K562 (cell line): ENCODE measurements around the gene ACTN1. TPM values are rescaled to one million over a fixed set of nuclear protein-coding genes. Genes with fewer than 3 reads are reported as not detected.
A peak's percentile ranks its signal among the peaks of the same experiment; 100 is the strongest.

Source experiments
- ATAC-seq: fragments of 200-7000 bp; cut with Tn5 transposase; 3 replicates; pipeline ENCODE4 v1.9.1; 2020; ENCODE audit warnings: moderate library complexity
- BruUV-seq: library from RNA; stranded (reverse); fragments of 400-500 nt; replicated peaks from 2 replicates; lab custom pipeline; 2021; lab: Mats Ljungman, UMichigan
- CTCF ChIA-PET: fragments of 300-600 bp; formaldehyde crosslinking; extraction: SDS; loops from one replicate; lab custom pipeline; 2021; ENCODE audit warnings: low intra/inter-chr PET ratio; lab: Yijun Ruan, JAX
- POLR2A ChIA-PET: fragments of 300-600, 350-650 bp; sonication (Branson Sonifier 250); formaldehyde crosslinking; extraction: SDS; loops from one replicate; lab custom pipeline; 2021; ENCODE audit warnings: antibody characterized with exemption, inconsistent platforms; lab: Yijun Ruan, JAX
- DNase-seq, 4 experiments: peaks; one replicate each; pipeline versions ENCODE4 v3.0.0 to v3.0.0-alpha.2; 2011 to 2018; ENCODE audit warnings: low spot score in 3 of 4, mixed read lengths in 3 of 4; ENCODE audit errors: extremely low read depth in 1 of 4
- FAIRE-seq: peaks from 2 replicates; lab custom pipeline; 2011; peaks lifted over from hg19 to GRCh38; lab: Jason Lieb, UNC
- H2AFZ ChIP-seq: 2 replicates; pipeline ENCODE4 v1.6.0; 2011; ENCODE audit warnings: low read depth, low read length, control low read depth, inconsistent platforms
- H3K27ac ChIP-seq: fragments of 200-600 bp; 3 replicates; pipeline ENCODE4 v1.8.0; 2011; ENCODE audit warnings: low read depth, mild to moderate bottlenecking, control low read depth, inconsistent platforms, low read length, moderate library complexity, mixed read lengths; ENCODE audit errors: extremely low read depth
- H3K27me3 ChIP-seq, 2 experiments: fragments of 300-600 bp in 1 of 2; 2 replicates in 1 of 2; 3 replicates in 1 of 2; pipeline versions ENCODE4 v1.6.0 to v1.8.0; 2011; ENCODE audit warnings: inconsistent platforms in 2 of 2, low read length in 2 of 2, mild to moderate bottlenecking in 1 of 2, mixed read lengths in 1 of 2, moderate library complexity in 1 of 2; ENCODE audit not compliant: control insufficient read depth in 2 of 2, insufficient read depth in 2 of 2
- H3K36me3 ChIP-seq: fragments of 300-600 bp; 3 replicates; pipeline ENCODE4 v1.8.0; 2011; ENCODE audit warnings: mild to moderate bottlenecking, low read length, inconsistent platforms; ENCODE audit not compliant: control insufficient read depth, insufficient read depth
- H3K4me1 ChIP-seq, 2 experiments: fragments of 200-600 bp in 1 of 2; replicated peaks in 1 of 2; 2 replicates in 1 of 2; 3 replicates in 1 of 2; pipeline versions ENCODE4 v1.5.1 to v1.8.0; 2011; ENCODE audit warnings: inconsistent platforms in 2 of 2, low read length in 2 of 2, mild to moderate bottlenecking in 1 of 2, mixed read lengths in 1 of 2, moderate library complexity in 1 of 2; ENCODE audit not compliant: control insufficient read depth in 2 of 2, insufficient read depth in 2 of 2
- H3K4me2 ChIP-seq: 2 replicates; pipeline ENCODE4 v1.6.1; 2011; ENCODE audit warnings: low read length, control low read depth, inconsistent platforms, mixed read lengths; ENCODE audit not compliant: insufficient read depth
- H3K4me3 ChIP-seq: fragments of 200-600 bp; sonication (generic), shearing (Covaris generic); 2 replicates; pipeline ENCODE4 v1.5.1; 2016; ENCODE audit warnings: control low read depth, inconsistent platforms
- H3K79me2 ChIP-seq: fragments of 200-600 bp; 3 replicates; pipeline ENCODE4 v1.8.0; 2011; ENCODE audit warnings: low read length, inconsistent platforms; ENCODE audit not compliant: control insufficient read depth, insufficient read depth
- H3K9ac ChIP-seq, 2 experiments: 2 replicates each; pipeline versions ENCODE4 v1.6.0 to v1.6.1; 2011; ENCODE audit warnings: low read depth in 2 of 2, low read length in 2 of 2, control low read depth in 1 of 2, inconsistent platforms in 1 of 2, mild to moderate bottlenecking in 1 of 2, mixed read lengths in 1 of 2; ENCODE audit not compliant: insufficient read depth in 1 of 2
- H3K9me1 ChIP-seq: one replicate; pipeline ENCODE4 v1.6.0; 2011; ENCODE audit warnings: inconsistent platforms, mild to moderate bottlenecking, low read length, moderate library complexity; ENCODE audit not compliant: control insufficient read depth, insufficient read depth
- H3K9me3 ChIP-seq: replicated peaks from 2 replicates; pipeline ENCODE4 v1.5.1; 2011; ENCODE audit warnings: low read depth, low read length, inconsistent platforms; ENCODE audit not compliant: control insufficient read depth, insufficient read depth
- H4K20me1 ChIP-seq: replicated peaks from 2 replicates; pipeline ENCODE4 v1.6.1; 2011; ENCODE audit warnings: low read length, inconsistent platforms, mixed read lengths; ENCODE audit not compliant: control insufficient read depth, insufficient read depth
- CAMTA2 ChIP-seq: fragments of 250-450 bp; sonication (Bioruptor Pico); conservative IDR thresholded peaks from 2 replicates; pipeline ENCODE4 v1.5.1; 2022
- GABPB2 ChIP-seq: fragments of 250-450 bp; sonication (Bioruptor Pico); conservative IDR thresholded peaks from 2 replicates; pipeline ENCODE4 v1.5.1; 2021; ENCODE audit warnings: mild to moderate bottlenecking
- KLF6 ChIP-seq: fragments of 250-450 bp; sonication (Bioruptor Pico); IDR thresholded peaks from 2 replicates; pipeline ENCODE4 v1.4.0; 2020; ENCODE audit warnings: mild to moderate bottlenecking, moderate library complexity, borderline replicate concordance
- RAD51 ChIP-seq: fragments of 450-650 bp; IDR thresholded peaks from 2 replicates; pipeline ENCODE4 v1.7.1; 2016; ENCODE audit warnings: low read depth, mild to moderate bottlenecking, borderline replicate concordance
- TOE1 ChIP-seq, 2 experiments: fragments of 450-650 bp in 1 of 2; sonication (generic) in 1 of 2; formaldehyde crosslinking in 1 of 2; IDR thresholded peaks; 2 replicates each; pipeline versions ENCODE4 v1.7.1 to v1.8.0; 2016 to 2022; ENCODE audit warnings: borderline replicate concordance in 2 of 2, mild to moderate bottlenecking in 2 of 2, antibody characterized with exemption in 1 of 2, inconsistent platforms in 1 of 2, low read depth in 1 of 2, missing genetic modification reagents in 1 of 2, moderate library complexity in 1 of 2
- ZNF41 ChIP-seq: fragments of 250-450 bp; sonication (Bioruptor Pico); conservative IDR thresholded peaks from 2 replicates; pipeline ENCODE4 v1.4.0; 2020; ENCODE audit warnings: mild to moderate bottlenecking
- ZNF561 ChIP-seq: fragments of 450-650 bp; formaldehyde crosslinking; conservative IDR thresholded peaks from 2 replicates; pipeline ENCODE4 v1.4.0; 2020; ENCODE audit warnings: mild to moderate bottlenecking, moderate library complexity
- WGBS: fragments of 100-300 bp; shearing (Covaris generic); methylation state at CpG from one replicate; pipeline ENCODE4 v1.1.6; 2016; ENCODE audit warnings: low coverage, mixed read lengths; ENCODE audit not compliant: insufficient coverage; ENCODE audit errors: missing lambda C conversion rate; 5-methylcytosine and 5-hydroxymethylcytosine counted together
- in situ Hi-C: fragments of 300-500 bp; cut with MboI; formaldehyde crosslinking; loops from 4 replicates; pipeline ENCODE4 v1.15.0; 2018; ENCODE audit warnings: inconsistent platforms, mixed read lengths
- intact Hi-C: fragments of 100-400 bp; cut with micrococcal nuclease; formaldehyde crosslinking; loops from 2 replicates; pipeline ENCODE4 v1.14.2; 2022
- polyA plus RNA-seq, 8 experiments: library from polyadenylated mRNA; depleted of rRNA in 4 of 8; stranded (reverse) in 5 of 8; unstranded in 3 of 8; fragments of >200 nt; fragmentation: Nextera tagmentation in 2 of 8; fragmentation: Illumina TruSeq in 1 of 8; extraction: Ambion mirVana in 2 of 8; extraction: Trizol in 1 of 8; gene quantifications; 2 replicates each; pipeline versions ENCODE4 v1.2.1 to v1.2.3, GENCODE V29; 2011 to 2014; ENCODE audit warnings: inconsistent platforms in 1 of 8, missing spikeins in 1 of 8
- total RNA-seq, 7 experiments: library from RNA; depleted of rRNA in 6 of 7; stranded (reverse); fragments of >200 nt in 6 of 7; fragmentation: Illumina TruSeq in 2 of 7; extraction: Trizol in 2 of 7; gene quantifications; 2 replicates each; pipeline versions ENCODE4 v1.2.1 to v1.2.3, GENCODE V29; 2011 to 2021; ENCODE audit warnings: low replicate concordance in 1 of 7
- TF ChIP-seq, protein P1 (sequence below): fragments of 450-650 bp; formaldehyde crosslinking; conservative IDR thresholded peaks from 2 replicates; pipeline ENCODE4 v1.4.0; 2022; ENCODE audit warnings: mild to moderate bottlenecking, missing genetic modification characterization
- TF ChIP-seq, protein P2 (sequence below), 2 experiments: fragments of 450-650 bp; conservative IDR thresholded peaks; 2 replicates each; pipeline ENCODE4 v1.6.1; 2017; ENCODE audit warnings: mild to moderate bottlenecking in 2 of 2, moderate library complexity in 2 of 2

The ACTN1 gene
- total and polyA plus RNA-seq, 9 of the 15 experiments (the other 6 are each of a cell fraction or from before 2014, with no cell fraction given): 2.2 to 67.7 (median 34.5) TPM

GRCh38 chr14:68828698-68829097 is 150.4 kb downstream of the ACTN1 start:
- intact Hi-C loops: no loop called here
- Histone ChIP-seq H2AFZ (no peak overlapping the region), H3K79me2 (no peaks in the 10 kb centered on the region), H3K27ac (no peak overlapping the region), H3K9ac (no peak overlapping the region), H4K20me1 (no peaks in the 10 kb centered on the region)
- POLR2A ChIA-PET: interaction anchor here (1.2 kb wide), 1 partner anchor 9 kb away, joined by 3 read pairs; no protein-coding TSS in a partner anchor
- CTCF ChIA-PET: no interaction called here
- no TSS peak for BruUV-seq
- TF ChIP-seq RAD51 (no peak), GABPB2 (no peak), ZNF561 (no peak)
- TF ChIP-seq, all 486 proteins: peak for 0
- H3K27me3 ChIP-seq: no peaks in the 10 kb centered on the region
- H3K9me1 ChIP-seq: no peaks in the 10 kb centered on the region
- in situ Hi-C loops: loop anchor here (10.0 kb wide), 2 partner anchors 584 to 894 kb away; no protein-coding TSS in a partner anchor
- DNase-seq (no peak), ATAC-seq (no peak), FAIRE-seq (no peak)
- no peaks in the 10 kb centered on the region for H3K9me3 ChIP-seq
- H3K4me3 ChIP-seq: no peak overlapping the region
- peaks cover 0 to 4% of the 10 kb centered on the region in 2 experiments; a peak in 3 of 5 replicates for H3K4me1 ChIP-seq
- H3K36me3 ChIP-seq: no peaks in the 10 kb centered on the region
- no peak overlapping the region for H3K4me2 ChIP-seq

- H3K36me3 ChIP-seq: no peaks in the 10 kb centered on the region
- ATAC-seq (no peak), DNase-seq (no peak), FAIRE-seq (no peak)
- no peaks in the 10 kb centered on the region for H4K20me1 ChIP-seq
- POLR2A ChIA-PET: interaction anchor here (0.6 to 0.8 kb wide), 2 partner anchors 23 to 33 kb away, joined by 3 read pairs; partner anchors contain the start of gene ZFP36L1
- H3K27ac ChIP-seq: no peak overlapping the region
- H3K9ac ChIP-seq: no peak overlapping the region
- no peaks in the 10 kb centered on the region for H3K9me1 ChIP-seq
- intact Hi-C loops (no loop called here), in situ Hi-C loops (loop anchor here (10.0 kb wide), 2 partner anchors 581 to 891 kb away; no protein-coding TSS in a partner anchor)
- CTCF ChIA-PET: no interaction called here
- H3K9me3 ChIP-seq: no peaks in the 10 kb centered on the region
- no peaks in the 10 kb centered on the region for H3K27me3 ChIP-seq
- 0 out of 2 replicates have a peak overlapping the region, but pooled peaks have one; percentile 2 for H2AFZ ChIP-seq
- 33% methylated on average over 3 of the region's 3 CpGs for WGBS
- no peak overlapping the region for H3K4me2 ChIP-seq
- no peaks in the 10 kb centered on the region for H3K79me2 ChIP-seq
- no TSS peak for BruUV-seq
- peaks cover 4 to 8% of the 10 kb centered on the region in 2 experiments; a peak in 4 of 5 replicates for H3K4me1 ChIP-seq
- no peak overlapping the region for H3K4me3 ChIP-seq
- TF ChIP-seq TOE1 (IDR thresholded peaks at IDR 0.05; ENCODE audit: borderline replicate concordance) (no peak), TOE1 (CRISPR knock-in tag; IDR thresholded peaks at IDR 0.05; ENCODE audit: borderline replicate concordance, low read depth) (no peak), KLF6 (CRISPR knock-in tag) (no peak), CAMTA2 (CRISPR knock-in tag) (no peak), ZNF41 (no peak)
- TF ChIP-seq, protein P1, sequence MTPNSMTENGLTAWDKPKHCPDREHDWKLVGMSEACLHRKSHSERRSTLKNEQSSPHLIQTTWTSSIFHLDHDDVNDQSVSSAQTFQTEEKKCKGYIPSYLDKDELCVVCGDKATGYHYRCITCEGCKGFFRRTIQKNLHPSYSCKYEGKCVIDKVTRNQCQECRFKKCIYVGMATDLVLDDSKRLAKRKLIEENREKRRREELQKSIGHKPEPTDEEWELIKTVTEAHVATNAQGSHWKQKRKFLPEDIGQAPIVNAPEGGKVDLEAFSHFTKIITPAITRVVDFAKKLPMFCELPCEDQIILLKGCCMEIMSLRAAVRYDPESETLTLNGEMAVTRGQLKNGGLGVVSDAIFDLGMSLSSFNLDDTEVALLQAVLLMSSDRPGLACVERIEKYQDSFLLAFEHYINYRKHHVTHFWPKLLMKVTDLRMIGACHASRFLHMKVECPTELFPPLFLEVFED (CRISPR knock-in tag): no peak
- TF ChIP-seq, protein P2, sequence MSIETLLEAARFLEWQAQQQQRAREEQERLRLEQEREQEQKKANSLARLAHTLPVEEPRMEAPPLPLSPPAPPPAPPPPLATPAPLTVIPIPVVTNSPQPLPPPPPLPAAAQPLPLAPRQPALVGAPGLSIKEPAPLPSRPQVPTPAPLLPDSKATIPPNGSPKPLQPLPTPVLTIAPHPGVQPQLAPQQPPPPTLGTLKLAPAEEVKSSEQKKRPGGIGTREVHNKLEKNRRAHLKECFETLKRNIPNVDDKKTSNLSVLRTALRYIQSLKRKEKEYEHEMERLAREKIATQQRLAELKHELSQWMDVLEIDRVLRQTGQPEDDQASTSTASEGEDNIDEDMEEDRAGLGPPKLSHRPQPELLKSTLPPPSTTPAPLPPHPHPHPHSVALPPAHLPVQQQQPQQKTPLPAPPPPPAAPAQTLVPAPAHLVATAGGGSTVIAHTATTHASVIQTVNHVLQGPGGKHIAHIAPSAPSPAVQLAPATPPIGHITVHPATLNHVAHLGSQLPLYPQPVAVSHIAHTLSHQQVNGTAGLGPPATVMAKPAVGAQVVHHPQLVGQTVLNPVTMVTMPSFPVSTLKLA (conservative IDR thresholded peaks at IDR 0.05): no peak
These were observed 153.4 kb downstream of the ACTN1 start for GRCh38 chr14:68825729-68826128.
